HepG2 (cell line): ENCODE results near the gene PRR23E. TPM values are rescaled to one million over a fixed set of nuclear protein-coding genes. Genes with fewer than 3 reads are reported as not detected.

Experiments
- ATAC-seq: fragments of 200-7000 bp; cut with Tn5 transposase; 3 replicates; pipeline ENCODE4 v1.9.1; 2020; ENCODE audit warnings: mild to moderate bottlenecking, moderate library complexity
- BruUV-seq: library from RNA; stranded (reverse); fragments of 400-500 nt; replicated peaks from 2 replicates; lab custom pipeline; 2021; lab: Mats Ljungman, UMichigan
- CTCF ChIA-PET: fragments of 300-600 bp; formaldehyde crosslinking; extraction: SDS; loops from one replicate; lab custom pipeline; 2021; ENCODE audit warnings: low total read pairs, inconsistent platforms, low intra/inter-chr PET ratio; lab: Yijun Ruan, JAX
- POLR2A ChIA-PET: fragments of 350-600 bp; sonication (Branson Sonifier 250); formaldehyde crosslinking; loops from one replicate; lab custom pipeline; 2020; ENCODE audit warnings: antibody characterized with exemption, inconsistent platforms; lab: Yijun Ruan, JAX
- DNase-seq: peaks from one replicate; pipeline ENCODE4 v3.0.0-alpha.2; 2015; ENCODE audit warnings: low spot score
- FAIRE-seq: peaks from 3 replicates; lab custom pipeline; 2011; peaks lifted over from hg19 to GRCh38; lab: Jason Lieb, UNC
- H2AFZ ChIP-seq: one replicate; pipeline ENCODE4 v1.6.1; 2011; ENCODE audit warnings: low read length, inconsistent platforms
- H3K27ac ChIP-seq: fragments of 300-600 bp; 3 replicates; pipeline ENCODE4 v1.8.0; 2011; ENCODE audit warnings: mixed run types, mild to moderate bottlenecking, mixed read lengths, low read length, inconsistent platforms; ENCODE audit not compliant: insufficient read depth; ENCODE audit errors: extremely low read length
- H3K27me3 ChIP-seq, 2 experiments: fragments of 200-600 bp in 1 of 2; 2 replicates in 1 of 2; 3 replicates in 1 of 2; pipeline versions ENCODE4 v1.6.0 to v1.8.0; 2011; ENCODE audit warnings: low read length in 2 of 2, mild to moderate bottlenecking in 2 of 2, moderate library complexity in 2 of 2, inconsistent platforms in 1 of 2; ENCODE audit not compliant: insufficient read depth in 2 of 2, control insufficient read depth in 1 of 2
- H3K36me3 ChIP-seq, 2 experiments: fragments of 200-600 bp in 1 of 2; replicated peaks in 1 of 2; 2 replicates in 1 of 2; 3 replicates in 1 of 2; pipeline versions ENCODE4 v1.5.1 to v1.8.0; 2011; ENCODE audit warnings: low read length in 2 of 2, inconsistent platforms in 1 of 2; ENCODE audit not compliant: insufficient read depth in 2 of 2, control insufficient read depth in 1 of 2
- H3K4me1 ChIP-seq: 2 replicates; pipeline ENCODE4 v1.5.1; 2012; ENCODE audit warnings: low read length, inconsistent platforms; ENCODE audit not compliant: insufficient read depth
- H3K4me2 ChIP-seq: 2 replicates; pipeline ENCODE4 v1.6.0; 2011; ENCODE audit warnings: low read depth, low read length, inconsistent platforms
- H3K4me3 ChIP-seq, 3 experiments: fragments of 200-600 bp in 1 of 3; sonication (generic), shearing (Covaris generic) in 1 of 3; replicated peaks in 1 of 3; 2 replicates each; pipeline ENCODE4 v1.5.1; 2011 to 2016; ENCODE audit warnings: low read length in 3 of 3, inconsistent platforms in 2 of 3, low read depth in 2 of 3, mild to moderate bottlenecking in 2 of 3, control low read depth in 1 of 3, mixed read lengths in 1 of 3; ENCODE audit not compliant: insufficient read depth in 1 of 3
- H3K79me2 ChIP-seq: one replicate; pipeline ENCODE4 v1.6.1; 2011; ENCODE audit warnings: low read length, inconsistent platforms; ENCODE audit not compliant: insufficient read depth
- H3K9ac ChIP-seq: 2 replicates; pipeline ENCODE4 v1.6.0; 2011; ENCODE audit warnings: mild to moderate bottlenecking, low read depth, low read length, inconsistent platforms; ENCODE audit not compliant: insufficient read depth
- H3K9me3 ChIP-seq: 2 replicates; pipeline ENCODE4 v1.5.1; 2012; ENCODE audit warnings: mild to moderate bottlenecking, low read length
- H4K20me1 ChIP-seq: 2 replicates; pipeline ENCODE4 v1.6.0; 2011; ENCODE audit warnings: inconsistent platforms, mild to moderate bottlenecking, low read length, moderate library complexity; ENCODE audit not compliant: insufficient read depth
- NCOA2 ChIP-seq: sonication (generic); formaldehyde crosslinking; IDR thresholded peaks from 2 replicates; pipeline ENCODE4 v1.8.0; 2022; ENCODE audit warnings: inconsistent platforms
- RBFOX2 ChIP-seq: fragments of 200-400 bp; formaldehyde crosslinking; IDR thresholded peaks from 2 replicates; pipeline ENCODE4 v1.6.1; 2017; ENCODE audit warnings: low read depth, mild to moderate bottlenecking, low read length
- RNF2 ChIP-seq: fragments of 450-650 bp; conservative IDR thresholded peaks from 2 replicates; pipeline ENCODE4 v1.6.1; 2016; ENCODE audit warnings: low read depth
- SRY ChIP-seq: sonication (generic); formaldehyde crosslinking; IDR thresholded peaks from 2 replicates; pipeline ENCODE4 v1.8.0; 2022; ENCODE audit warnings: mild to moderate bottlenecking, missing genetic modification reagents
- ZBTB38 ChIP-seq: sonication (generic); formaldehyde crosslinking; IDR thresholded peaks from 2 replicates; pipeline ENCODE4 v1.5.1; 2020; ENCODE audit warnings: mild to moderate bottlenecking, missing genetic modification reagents
- ZNF224 ChIP-seq: sonication (generic); formaldehyde crosslinking; IDR thresholded peaks from 2 replicates; pipeline ENCODE4 v1.5.0; 2020; ENCODE audit warnings: mild to moderate bottlenecking, missing genetic modification reagents
- ZNF234 ChIP-seq: sonication (generic); formaldehyde crosslinking; conservative IDR thresholded peaks from 2 replicates; pipeline ENCODE4 v1.5.1; 2020; ENCODE audit warnings: mild to moderate bottlenecking, missing genetic modification reagents
- ZNF781 ChIP-seq: sonication (generic); formaldehyde crosslinking; IDR thresholded peaks from 2 replicates; pipeline ENCODE4 v1.5.1; 2020; ENCODE audit warnings: borderline replicate concordance, mild to moderate bottlenecking, missing genetic modification reagents; ENCODE audit errors: not compliant biosample characterization
- WGBS: methylation state at CpG from one replicate; pipeline ENCODE4 v1.1.6; 2017; ENCODE audit warnings: low lambda C conversion rate; 5-methylcytosine and 5-hydroxymethylcytosine counted together
- in situ Hi-C: cut with HindIII; loops from 2 replicates; pipeline ENCODE4 v1.10.0; 2017; ENCODE audit warnings: low pct_unique_long_range_greater_than_20kb; ENCODE audit not compliant: extremely low pct_ligation_motif_present
- intact Hi-C: fragments of 100-400 bp; cut with micrococcal nuclease; formaldehyde crosslinking; loops from one replicate; pipeline ENCODE4 v1.10.0; 2022; ENCODE audit not compliant: unreplicated experiment
- polyA plus RNA-seq, 8 experiments: library from polyadenylated mRNA; depleted of rRNA in 3 of 8; stranded (reverse) in 7 of 8; unstranded in 1 of 8; fragments of >200 nt; fragmentation: Illumina TruSeq in 4 of 8; extraction: Trizol in 4 of 8; gene quantifications; 2 replicates each; pipeline versions ENCODE4 v1.2.1 to v1.2.3, GENCODE V29; 2011 to 2016; ENCODE audit warnings: low read depth in 4 of 8, missing spikeins in 1 of 8, mixed read lengths in 1 of 8; ENCODE audit not compliant: insufficient read depth in 1 of 8
- total RNA-seq, 5 experiments: library from RNA; depleted of rRNA; stranded (reverse); fragments of >200 nt; fragmentation: Illumina TruSeq; extraction: Trizol; gene quantifications; 2 replicates each; pipeline ENCODE4 v1.2.3, GENCODE V29; 2016; ENCODE audit warnings: low read depth in 1 of 5
- TF ChIP-seq, protein P1 (sequence below): sonication (generic); formaldehyde crosslinking; IDR thresholded peaks from 2 replicates; pipeline ENCODE4 v1.5.0; 2020; ENCODE audit warnings: mild to moderate bottlenecking, missing genetic modification reagents

Gene PRR23E
- total and polyA plus RNA-seq, 2 of the 13 experiments (the other 11 are each of a cell fraction or from before 2014, with no cell fraction given), result not detected

DNA sequence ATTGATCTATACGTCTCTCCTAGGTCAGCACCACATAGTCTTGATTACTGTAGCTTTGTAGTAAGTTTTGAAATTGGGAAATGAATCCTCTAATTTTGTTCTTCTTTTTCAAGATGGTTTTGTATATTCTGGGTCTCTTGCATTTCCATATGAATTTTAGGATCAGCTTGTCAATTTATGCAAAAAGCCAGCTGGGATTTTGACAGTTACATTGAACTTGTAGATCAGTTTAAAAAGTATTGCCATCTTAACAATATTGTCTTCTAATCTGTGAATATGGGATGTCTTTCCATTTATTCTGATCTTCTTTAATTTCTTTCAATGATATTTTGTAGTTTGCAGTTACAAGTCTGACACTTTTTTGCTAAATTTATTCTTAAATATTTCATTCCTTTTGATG lies 5.6 kb upstream of the PRR23E start:
- ChIA-PET POLR2A (no interaction called here), CTCF (no interaction called here)
- Histone ChIP-seq H3K27ac (no peak overlapping the region), H3K9ac (no peak overlapping the region), H2AFZ (no peak overlapping the region), H3K79me2 (no peaks in the 10 kb centered on the region), H3K36me3 (no peaks in the 10 kb centered on the region), H3K27me3 (no peaks in the 10 kb centered on the region), H4K20me1 (no peaks in the 10 kb centered on the region), H3K4me2 (no peak overlapping the region), H3K4me3 (no peak overlapping the region), H3K4me1 (no peaks in the 10 kb centered on the region), H3K9me3 (peaks cover 17% of the 10 kb centered on the region)
- WGBS, result 15% methylated on average over 1 of the region's 1 CpG
- intact Hi-C loops, result no loop called here
- FAIRE-seq (no peak), DNase-seq (no peak), ATAC-seq (no peak)
- TF ChIP-seq ZNF234 (CRISPR knock-in tag) (no peak), ZNF781 (CRISPR knock-in tag) (no peak), RBFOX2 (no peak)
- in situ Hi-C loops, result no loop called here
- BruUV-seq, result no TSS peak

DNA sequence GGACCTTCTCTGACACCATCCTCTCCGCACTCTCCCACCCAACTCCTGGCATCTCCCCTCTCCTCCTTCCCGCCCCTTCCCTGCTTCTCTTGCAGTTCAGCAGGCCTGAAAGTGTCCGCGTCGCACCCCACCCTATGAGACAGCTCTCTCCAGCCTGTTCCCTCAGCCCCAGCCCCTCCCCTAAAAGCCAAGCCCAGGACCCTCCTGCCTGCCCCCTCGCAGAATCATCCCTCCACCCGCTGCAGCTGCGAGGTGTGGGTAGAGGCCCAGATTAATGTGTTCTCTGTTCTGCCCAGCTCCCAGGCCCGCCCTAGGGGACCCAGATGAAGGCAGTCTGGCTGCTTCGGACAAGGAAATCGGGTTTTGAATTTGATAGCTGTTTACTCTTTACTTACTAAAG lies 410 bp downstream of the PRR23E start:
- Histone ChIP-seq H3K4me1 (peaks cover 16% of the 10 kb centered on the region), H3K27me3 (peaks cover 0 to 7% of the 10 kb centered on the region in 2 experiments; a peak in 1 of 5 replicates), H3K9ac (no peak overlapping the region), H3K36me3 (no peaks in the 10 kb centered on the region), H4K20me1 (no peaks in the 10 kb centered on the region), H3K4me2 (no peak overlapping the region), H3K79me2 (no peaks in the 10 kb centered on the region), H2AFZ (no peak overlapping the region), H3K9me3 (peaks cover 18% of the 10 kb centered on the region), H3K4me3 (no peak overlapping the region), H3K27ac (no peak overlapping the region)
- ATAC-seq, result no peak
- in situ Hi-C loops (no loop called here), intact Hi-C loops (no loop called here)
- BruUV-seq, result no TSS peak
- POLR2A ChIA-PET, result no interaction called here
- TF ChIP-seq, protein P1, sequence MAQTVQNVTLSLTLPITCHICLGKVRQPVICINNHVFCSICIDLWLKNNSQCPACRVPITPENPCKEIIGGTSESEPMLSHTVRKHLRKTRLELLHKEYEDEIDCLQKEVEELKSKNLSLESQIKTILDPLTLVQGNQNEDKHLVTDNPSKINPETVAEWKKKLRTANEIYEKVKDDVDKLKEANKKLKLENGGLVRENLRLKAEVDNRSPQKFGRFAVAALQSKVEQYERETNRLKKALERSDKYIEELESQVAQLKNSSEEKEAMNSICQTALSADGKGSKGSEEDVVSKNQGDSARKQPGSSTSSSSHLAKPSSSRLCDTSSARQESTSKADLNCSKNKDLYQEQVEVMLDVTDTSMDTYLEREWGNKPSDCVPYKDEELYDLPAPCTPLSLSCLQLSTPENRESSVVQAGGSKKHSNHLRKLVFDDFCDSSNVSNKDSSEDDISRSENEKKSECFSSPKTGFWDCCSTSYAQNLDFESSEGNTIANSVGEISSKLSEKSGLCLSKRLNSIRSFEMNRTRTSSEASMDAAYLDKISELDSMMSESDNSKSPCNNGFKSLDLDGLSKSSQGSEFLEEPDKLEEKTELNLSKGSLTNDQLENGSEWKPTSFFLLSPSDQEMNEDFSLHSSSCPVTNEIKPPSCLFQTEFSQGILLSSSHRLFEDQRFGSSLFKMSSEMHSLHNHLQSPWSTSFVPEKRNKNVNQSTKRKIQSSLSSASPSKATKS (CRISPR knock-in tag), result no peak
- TF ChIP-seq SRY (no peak), NCOA2 (no peak), RNF2 (no peak), ZBTB38 (CRISPR knock-in tag) (no peak), ZNF224 (no peak)
- FAIRE-seq, result no peak
- no peak for DNase-seq
- CTCF ChIA-PET, result no interaction called here
- 46% methylated on average over 10 of the region's 11 CpGs for WGBS
